H54 (cell line): ENCODE measurements around the gene ADGRV1.

Experiments
- DNase-seq: peaks from one replicate; pipeline ENCODE4 v3.0.0; 2011; ENCODE audit warnings: low spot score, mixed read lengths; ENCODE audit not compliant: insufficient read length
- FAIRE-seq: peaks from 3 replicates; lab custom pipeline; 2011; peaks lifted over from hg19 to GRCh38; lab: Jason Lieb, UNC
- POLR2A ChIP-seq: IDR thresholded peaks from 2 replicates; pipeline ENCODE4 v1.6.1; 2011; ENCODE audit warnings: low read depth, mild to moderate bottlenecking, low read length

Gene ADGRV1

GRCh38 chr5:91176288-91177016, 617.9 kb downstream of the ADGRV1 start:
- FAIRE-seq (no peak), DNase-seq (no peak)

GRCh38 chr5:91177085-91177484, 618.5 kb downstream of the ADGRV1 start:
- no peak for TF ChIP-seq POLR2A
- FAIRE-seq = no peak

More at GRCh38 chr5:91176288-91177016, 617.9 kb downstream of the ADGRV1 start:
- TF ChIP-seq POLR2A = no peak

GRCh38 chr5:91177639-91178038, 619.0 kb downstream of the ADGRV1 start:
- FAIRE-seq = no peak
- no peak for DNase-seq
- no peak for TF ChIP-seq POLR2A

More at GRCh38 chr5:91177085-91177484, 618.5 kb downstream of the ADGRV1 start:
- DNase-seq = no peak

- no peak for FAIRE-seq
Measured at GRCh38 chr5:91178461-91178860, 619.9 kb downstream of the ADGRV1 start.

GRCh38 chr5:91179018-91179417, 620.4 kb downstream of the ADGRV1 start:
- FAIRE-seq (no peak), DNase-seq (no peak)
- TF ChIP-seq POLR2A = no peak

More at GRCh38 chr5:91178461-91178860, 619.9 kb downstream of the ADGRV1 start:
- TF ChIP-seq POLR2A = no peak
- DNase-seq = no peak

- FAIRE-seq (no peak), DNase-seq (no peak)
- TF ChIP-seq POLR2A = no peak
Measured at GRCh38 chr5:91180506-91180905, 621.9 kb downstream of the ADGRV1 start.

GRCh38 chr5:91182763-91183162, 624.2 kb downstream of the ADGRV1 start:
- TF ChIP-seq POLR2A = no peak
- FAIRE-seq = no peak
- no peak for DNase-seq

- DNase-seq (no peak), FAIRE-seq (no peak)
- no peak for TF ChIP-seq POLR2A
Measured at GRCh38 chr5:91183743-91184142, 625.1 kb downstream of the ADGRV1 start.

GRCh38 chr5:91186101-91186500, 627.5 kb downstream of the ADGRV1 start:
- DNase-seq = no peak
- TF ChIP-seq POLR2A = no peak
- FAIRE-seq = no peak

- FAIRE-seq (no peak), DNase-seq (no peak)
- TF ChIP-seq POLR2A = no peak
Measured at GRCh38 chr5:91187032-91187431, 628.4 kb downstream of the ADGRV1 start.

GRCh38 chr5:91188755-91189154, 630.2 kb downstream of the ADGRV1 start:
- DNase-seq (no peak), FAIRE-seq (no peak)
- no peak for TF ChIP-seq POLR2A

- FAIRE-seq (peak; percentile 95), DNase-seq (peak; percentile 20)
Measured at GRCh38 chr5:91189480-91190313, 631.1 kb downstream of the ADGRV1 start.

GRCh38 chr5:91190314-91190690, 631.7 kb downstream of the ADGRV1 start:
- TF ChIP-seq POLR2A = no peak
- no peak for FAIRE-seq
- DNase-seq = no peak

More at GRCh38 chr5:91189480-91190313, 631.1 kb downstream of the ADGRV1 start:
- TF ChIP-seq POLR2A = no peak

- TF ChIP-seq POLR2A = no peak
- no peak for FAIRE-seq
Measured at GRCh38 chr5:91194824-91195381, 636.3 kb downstream of the ADGRV1 start.

More at GRCh38 chr5:91194824-91195381, 636.3 kb downstream of the ADGRV1 start:
- no peak for DNase-seq
